Measurements from ENCODE around the gene WSCD1.

The WSCD1 gene

GRCh38 chr17:6104956-6105648, 34.9 kb downstream of the WSCD1 start:
- FAIRE-seq (no peak), DNase-seq (ENCODE audit: insufficient read length, low spot score) (no peak)

GRCh38 chr17:6105649-6106007, 35.4 kb downstream of the WSCD1 start:
- FAIRE-seq (no peak), DNase-seq (ENCODE audit: insufficient read length, low spot score) (no peak)

- DNase-seq (ENCODE audit: insufficient read length, low spot score) (no peak), FAIRE-seq (no peak)
These were observed 36.0 kb downstream of the WSCD1 start for GRCh38 chr17:6106212-6106611.

- FAIRE-seq (no peak), DNase-seq (ENCODE audit: insufficient read length, low spot score) (no peak)
These were observed 37.6 kb downstream of the WSCD1 start for GRCh38 chr17:6107791-6108190.

- no peak for DNase-seq (ENCODE audit: insufficient read length, low spot score)
- no peak for FAIRE-seq
These were observed 38.2 kb downstream of the WSCD1 start for GRCh38 chr17:6108382-6108781.

- DNase-seq (ENCODE audit: insufficient read length, low spot score): no peak
- FAIRE-seq: no peak
These were observed 38.8 kb downstream of the WSCD1 start for GRCh38 chr17:6108987-6109386.

- FAIRE-seq (no peak), DNase-seq (ENCODE audit: insufficient read length, low spot score) (no peak)
These were observed 39.4 kb downstream of the WSCD1 start for GRCh38 chr17:6109536-6109935.

GRCh38 chr17:6110088-6110487, 39.9 kb downstream of the WSCD1 start:
- FAIRE-seq (no peak), DNase-seq (ENCODE audit: insufficient read length, low spot score) (no peak)

GRCh38 chr17:6110592-6110991, 40.4 kb downstream of the WSCD1 start:
- DNase-seq (ENCODE audit: insufficient read length, low spot score) (peak; percentile 20), FAIRE-seq (no peak)

- no peak for DNase-seq (ENCODE audit: insufficient read length, low spot score)
These were observed 50.2 kb downstream of the WSCD1 start for GRCh38 chr17:6120351-6120750.

GRCh38 chr17:6124856-6125255, 54.7 kb downstream of the WSCD1 start:
- DNase-seq (ENCODE audit: insufficient read length, low spot score) (no peak), FAIRE-seq (no peak)

More at GRCh38 chr17:6120351-6120750, 50.2 kb downstream of the WSCD1 start:
- FAIRE-seq: no peak

- DNase-seq (ENCODE audit: insufficient read length, low spot score): no peak
- FAIRE-seq: no peak
These were observed 56.6 kb downstream of the WSCD1 start for GRCh38 chr17:6126768-6127167.

- no peak for DNase-seq (ENCODE audit: insufficient read length, low spot score)
- no peak for FAIRE-seq
These were observed 64.5 kb downstream of the WSCD1 start for GRCh38 chr17:6134721-6135120.

- FAIRE-seq (no peak), DNase-seq (ENCODE audit: insufficient read length, low spot score) (no peak)
These were observed 65.1 kb downstream of the WSCD1 start for GRCh38 chr17:6135236-6135635.

GRCh38 chr17:6135996-6136395, 65.8 kb downstream of the WSCD1 start:
- FAIRE-seq: no peak
- DNase-seq (ENCODE audit: insufficient read length, low spot score): no peak

GRCh38 chr17:6137716-6138502, 67.7 kb downstream of the WSCD1 start:
- DNase-seq (ENCODE audit: insufficient read length, low spot score) (no peak), FAIRE-seq (no peak)

- FAIRE-seq (no peak), DNase-seq (ENCODE audit: insufficient read length, low spot score) (no peak)
These were observed 68.7 kb downstream of the WSCD1 start for GRCh38 chr17:6138761-6139446.

GRCh38 chr17:6139447-6139832, 69.3 kb downstream of the WSCD1 start:
- FAIRE-seq: no peak
- no peak for DNase-seq (ENCODE audit: insufficient read length, low spot score)

GRCh38 chr17:6140188-6140587, 70.0 kb downstream of the WSCD1 start:
- DNase-seq (ENCODE audit: insufficient read length, low spot score): no peak
- FAIRE-seq: no peak

- FAIRE-seq (no peak), DNase-seq (ENCODE audit: insufficient read length, low spot score) (no peak)
These were observed 70.7 kb downstream of the WSCD1 start for GRCh38 chr17:6140728-6141330.

- FAIRE-seq: no peak
- no peak for DNase-seq (ENCODE audit: insufficient read length, low spot score)
These were observed 72.5 kb downstream of the WSCD1 start for GRCh38 chr17:6142701-6143100.

Data from GM19239 (cell line).